Effector memory CD8-positive, alpha-beta T cell (primary cell): ENCODE data around the gene MPG.
"Not testable (repeated sequence)": the region's sequence is repeated elsewhere in the genome, so short reads cannot be mapped to it uniquely, and the experiment has no call there.

ENCODE experiments used
- ATAC-seq: fragments of 150-1000 bp; cut with Tn5 transposase; replicated peaks from 2 replicates; pipeline ENCODE4 v1.10.0; 2021; ENCODE audit warnings: mild to moderate bottlenecking, moderate library complexity
- DNase-seq, 3 experiments: peaks; one replicate each; pipeline ENCODE4 v3.0.0; 2021
- H3K27ac Mint-ChIP-seq, 2 donors: one replicate each; pipeline ENCODE4 v1.8.0; 2022; ENCODE audit warnings: mild to moderate bottlenecking in 2 of 2, mixed read lengths in 2 of 2, moderate library complexity in 2 of 2
- H3K27me3 Mint-ChIP-seq, 2 donors: one replicate each; pipeline ENCODE4 v1.8.0; 2022; ENCODE audit warnings: mixed read lengths in 2 of 2
- H3K36me3 Mint-ChIP-seq: one replicate; pipeline ENCODE4 v1.8.0; 2022; ENCODE audit warnings: mild to moderate bottlenecking, moderate library complexity, mixed read lengths; ENCODE audit not compliant: insufficient read depth
- H3K4me1 Mint-ChIP-seq, 2 donors: one replicate each; pipeline ENCODE4 v1.8.0; 2022; ENCODE audit warnings: low read depth in 2 of 2, mixed read lengths in 2 of 2
- H3K4me3 Mint-ChIP-seq, 2 donors: one replicate each; pipeline ENCODE4 v1.8.0; 2022; ENCODE audit warnings: mild to moderate bottlenecking in 2 of 2, mixed read lengths in 2 of 2, moderate library complexity in 2 of 2
- H3K9me3 Mint-ChIP-seq, 2 donors: one replicate each; pipeline ENCODE4 v1.8.0; 2022; ENCODE audit warnings: mixed read lengths in 2 of 2

Gene MPG

GRCh38 chr16:106623-107324 lies 28.7 kb downstream of the MPG start:
- Mint-ChIP-seq H3K27ac (no peak overlapping the region), H3K9me3 (no peaks in the 10 kb centered on the region), H3K4me3 (no peak overlapping the region), H3K36me3 (peaks cover 44% of the 10 kb centered on the region), H3K27me3 (no peaks in the 10 kb centered on the region), H3K4me1 (no peaks in the 10 kb centered on the region)
- ATAC-seq (peak; percentile 77), DNase-seq (peak; percentile 50 to 53 (median 52))

GRCh38 chr16:112153-112840 lies 34.3 kb downstream of the MPG start:
- H3K36me3 Mint-ChIP-seq = peaks cover 56% of the 10 kb centered on the region
- no peaks in the 10 kb centered on the region for H3K27me3 Mint-ChIP-seq
- ATAC-seq (no peak), DNase-seq (no peak)
- H3K4me1 Mint-ChIP-seq = no peaks in the 10 kb centered on the region
- no peak overlapping the region for H3K4me3 Mint-ChIP-seq
- no peaks in the 10 kb centered on the region for H3K9me3 Mint-ChIP-seq
- H3K27ac Mint-ChIP-seq = peak overlapping the region in 1 of 2 donors; percentile 32

- no peaks in the 10 kb centered on the region for H3K27me3 Mint-ChIP-seq
- peaks cover 0 to 3% of the 10 kb centered on the region in 2 donors for H3K4me1 Mint-ChIP-seq
- no peak for DNase-seq
- H3K4me3 Mint-ChIP-seq = no peak overlapping the region
- no peak overlapping the region for H3K27ac Mint-ChIP-seq
- no peak for ATAC-seq
- H3K9me3 Mint-ChIP-seq = no peaks in the 10 kb centered on the region
- peaks cover 51% of the 10 kb centered on the region for H3K36me3 Mint-ChIP-seq
Observed at GRCh38 chr16:114327-114726, 36.3 kb downstream of the MPG start.

GRCh38 chr16:116015-116414 lies 38.0 kb downstream of the MPG start:
- peaks cover 0 to 7% of the 10 kb centered on the region in 2 donors for H3K4me1 Mint-ChIP-seq
- H3K4me3 Mint-ChIP-seq = no peak overlapping the region
- peaks cover 45% of the 10 kb centered on the region for H3K36me3 Mint-ChIP-seq
- ATAC-seq (no peak), DNase-seq (no peak)
- H3K27me3 Mint-ChIP-seq = no peaks in the 10 kb centered on the region
- no peak overlapping the region for H3K27ac Mint-ChIP-seq
- H3K9me3 Mint-ChIP-seq = no peaks in the 10 kb centered on the region

- peak; percentile 59 to 65 (median 64) for DNase-seq
- peak overlapping the region in 1 of 2 donors; percentile 12 for H3K27ac Mint-ChIP-seq
- H3K9me3 Mint-ChIP-seq = no peaks in the 10 kb centered on the region
- H3K36me3 Mint-ChIP-seq = peaks cover 32% of the 10 kb centered on the region
- H3K4me3 Mint-ChIP-seq = no peak overlapping the region
- ATAC-seq = peak; percentile 80
- no peaks in the 10 kb centered on the region for H3K27me3 Mint-ChIP-seq
- peaks cover 0 to 7% of the 10 kb centered on the region in 2 donors for H3K4me1 Mint-ChIP-seq
Observed at GRCh38 chr16:117379-118365, 39.6 kb downstream of the MPG start.

- no peak overlapping the region for H3K4me3 Mint-ChIP-seq
- peaks cover 27% of the 10 kb centered on the region for H3K36me3 Mint-ChIP-seq
Observed at GRCh38 chr16:118857-119256, 40.8 kb downstream of the MPG start.

GRCh38 chr16:119295-119694 lies 41.3 kb downstream of the MPG start:
- ATAC-seq = no peak
- H3K9me3 Mint-ChIP-seq = no peaks in the 10 kb centered on the region

More at GRCh38 chr16:118857-119256, 40.8 kb downstream of the MPG start:
- H3K27me3 Mint-ChIP-seq = no peaks in the 10 kb centered on the region
- ATAC-seq (no peak), DNase-seq (no peak)
- H3K4me1 Mint-ChIP-seq = peaks cover 6 to 16% of the 10 kb centered on the region in 2 donors
- H3K9me3 Mint-ChIP-seq = no peaks in the 10 kb centered on the region
- H3K27ac Mint-ChIP-seq = peak overlapping the region in 1 of 2 donors; percentile 32

GRCh38 chr16:119835-120491 lies 41.9 kb downstream of the MPG start:
- Mint-ChIP-seq H3K9me3 (no peaks in the 10 kb centered on the region), H3K27me3 (no peaks in the 10 kb centered on the region), H3K27ac (peak overlapping the region in 1 of 2 donors; percentile 22), H3K4me1 (peaks cover 12 to 21% of the 10 kb centered on the region in 2 donors), H3K36me3 (peaks cover 22% of the 10 kb centered on the region), H3K4me3 (no peak overlapping the region)
- no peak for DNase-seq
- ATAC-seq = no peak

More at GRCh38 chr16:119295-119694, 41.3 kb downstream of the MPG start:
- Mint-ChIP-seq H3K36me3 (peaks cover 26% of the 10 kb centered on the region), H3K4me3 (no peak overlapping the region), H3K27me3 (no peaks in the 10 kb centered on the region), H3K27ac (peak overlapping the region in 1 of 2 donors; percentile 32), H3K4me1 (peaks cover 11 to 20% of the 10 kb centered on the region in 2 donors)
- no peak for DNase-seq

- no peaks in the 10 kb centered on the region for H3K9me3 Mint-ChIP-seq
- H3K27me3 Mint-ChIP-seq = no peaks in the 10 kb centered on the region
- H3K4me1 Mint-ChIP-seq = peaks cover 20 to 24% of the 10 kb centered on the region in 2 donors
- no peak overlapping the region for H3K4me3 Mint-ChIP-seq
- no peak for DNase-seq
- peak overlapping the region in 1 of 2 donors; percentile 22 for H3K27ac Mint-ChIP-seq
- no peak for ATAC-seq
- peaks cover 18% of the 10 kb centered on the region for H3K36me3 Mint-ChIP-seq
Observed at GRCh38 chr16:120756-121155, 42.7 kb downstream of the MPG start.

GRCh38 chr16:122361-122760 lies 44.3 kb downstream of the MPG start:
- peak overlapping the region; percentile 93 to 94 for H3K27ac Mint-ChIP-seq
- no peaks in the 10 kb centered on the region for H3K9me3 Mint-ChIP-seq
- H3K4me1 Mint-ChIP-seq = peaks cover 22 to 26% of the 10 kb centered on the region in 2 donors
- no peaks in the 10 kb centered on the region for H3K27me3 Mint-ChIP-seq
- no peak overlapping the region for H3K4me3 Mint-ChIP-seq
- peaks cover 13% of the 10 kb centered on the region for H3K36me3 Mint-ChIP-seq
- no peak for ATAC-seq
- no peak for DNase-seq

GRCh38 chr16:123558-124350 lies 45.7 kb downstream of the MPG start:
- H3K4me1 Mint-ChIP-seq = peaks cover 22 to 23% of the 10 kb centered on the region in 2 donors
- peak; percentile 9 to 18 (median 15) for DNase-seq
- peak overlapping the region; percentile 93 to 94 for H3K27ac Mint-ChIP-seq
- not testable (repeated sequence) for H3K27me3 Mint-ChIP-seq, H3K9me3 Mint-ChIP-seq, H3K36me3 Mint-ChIP-seq
- peak; percentile 91 for ATAC-seq
- peak overlapping the region; percentile 59 to 67 for H3K4me3 Mint-ChIP-seq

- Mint-ChIP-seq H3K9me3 (no peaks in the 10 kb centered on the region), H3K36me3 (peaks cover 8% of the 10 kb centered on the region), H3K27me3 (no peaks in the 10 kb centered on the region), H3K27ac (peak overlapping the region; percentile 93 to 94), H3K4me3 (no peak overlapping the region), H3K4me1 (peaks cover 32 to 34% of the 10 kb centered on the region in 2 donors)
- ATAC-seq = no peak
- DNase-seq = no peak
Observed at GRCh38 chr16:125011-125410, 47.0 kb downstream of the MPG start.
